Measurements from ENCODE around the gene MACC1.

Gene MACC1

GRCh38 chr7:20246236-20246635 is 29.1 kb upstream of the MACC1 start:
- TF ChIP-seq, protein P1, sequence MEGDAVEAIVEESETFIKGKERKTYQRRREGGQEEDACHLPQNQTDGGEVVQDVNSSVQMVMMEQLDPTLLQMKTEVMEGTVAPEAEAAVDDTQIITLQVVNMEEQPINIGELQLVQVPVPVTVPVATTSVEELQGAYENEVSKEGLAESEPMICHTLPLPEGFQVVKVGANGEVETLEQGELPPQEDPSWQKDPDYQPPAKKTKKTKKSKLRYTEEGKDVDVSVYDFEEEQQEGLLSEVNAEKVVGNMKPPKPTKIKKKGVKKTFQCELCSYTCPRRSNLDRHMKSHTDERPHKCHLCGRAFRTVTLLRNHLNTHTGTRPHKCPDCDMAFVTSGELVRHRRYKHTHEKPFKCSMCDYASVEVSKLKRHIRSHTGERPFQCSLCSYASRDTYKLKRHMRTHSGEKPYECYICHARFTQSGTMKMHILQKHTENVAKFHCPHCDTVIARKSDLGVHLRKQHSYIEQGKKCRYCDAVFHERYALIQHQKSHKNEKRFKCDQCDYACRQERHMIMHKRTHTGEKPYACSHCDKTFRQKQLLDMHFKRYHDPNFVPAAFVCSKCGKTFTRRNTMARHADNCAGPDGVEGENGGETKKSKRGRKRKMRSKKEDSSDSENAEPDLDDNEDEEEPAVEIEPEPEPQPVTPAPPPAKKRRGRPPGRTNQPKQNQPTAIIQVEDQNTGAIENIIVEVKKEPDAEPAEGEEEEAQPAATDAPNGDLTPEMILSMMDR (IDR thresholded peaks at IDR 0.05; ENCODE audit: low read length) = no peak
- TF ChIP-seq EZH2 (optimal IDR thresholded peaks at IDR 0.05; ENCODE audit: low read depth, low read length) (no peak), EZH2phosphoT487 (IDR thresholded peaks at IDR 0.05; ENCODE audit: low read length) (no peak)
- no peak overlapping the region for H3K4me3 ChIP-seq (ENCODE audit: low read length)
- no peaks in the 10 kb centered on the region for H3K9me3 ChIP-seq (replicated peaks; ENCODE audit: insufficient read depth, low read length)
- no peak overlapping the region for H3K9ac ChIP-seq (ENCODE audit: low read length)
- no peaks in the 10 kb centered on the region for H3K9me2 ChIP-seq (replicated peaks; ENCODE audit: insufficient read depth, low read length)
- no peaks in the 10 kb centered on the region for H3K27me3 ChIP-seq (replicated peaks; ENCODE audit: insufficient read depth, low read length)
- no peak overlapping the region for H3K27ac ChIP-seq (ENCODE audit: low read length)
- no peak overlapping the region for H2AFZ ChIP-seq (ENCODE audit: low read length)
- no peak overlapping the region for H3K4me2 ChIP-seq (ENCODE audit: low read depth, low read length)
- H3K36me3 ChIP-seq (replicated peaks; ENCODE audit: insufficient read depth, low read length) = no peaks in the 10 kb centered on the region
- H3K79me2 ChIP-seq (ENCODE audit: low read length) = no peaks in the 10 kb centered on the region
- no peaks in the 10 kb centered on the region for H4K20me1 ChIP-seq (ENCODE audit: insufficient read depth, low read length)
- H3K4me1 ChIP-seq (ENCODE audit: low read length) = peaks cover 7% of the 10 kb centered on the region; the same call in 1 of the 2 replicates
- DNase-seq = no peak
- no peaks in the 10 kb centered on the region for H3F3A ChIP-seq (ENCODE audit: insufficient read depth, low read length)

GRCh38 chr7:20244334-20245120 is 27.3 kb upstream of the MACC1 start:
- Histone ChIP-seq H3F3A (ENCODE audit: insufficient read depth, low read length) (no peaks in the 10 kb centered on the region; the same call in 1 of the 2 replicates), H3K36me3 (replicated peaks; ENCODE audit: insufficient read depth, low read length) (no peaks in the 10 kb centered on the region), H3K9me2 (replicated peaks; ENCODE audit: insufficient read depth, low read length) (no peaks in the 10 kb centered on the region), H3K4me1 (ENCODE audit: low read length) (peaks cover 7% of the 10 kb centered on the region; the same call in 1 of the 2 replicates), H3K27me3 (replicated peaks; ENCODE audit: insufficient read depth, low read length) (no peaks in the 10 kb centered on the region), H3K27ac (ENCODE audit: low read length) (no peak overlapping the region), H3K4me3 (ENCODE audit: low read length) (no peak overlapping the region), H4K20me1 (ENCODE audit: insufficient read depth, low read length) (no peaks in the 10 kb centered on the region), H3K9ac (ENCODE audit: low read length) (no peak overlapping the region), H3K79me2 (ENCODE audit: low read length) (no peaks in the 10 kb centered on the region), H3K9me3 (replicated peaks; ENCODE audit: insufficient read depth, low read length) (no peaks in the 10 kb centered on the region), H2AFZ (ENCODE audit: low read length) (no peak overlapping the region), H3K4me2 (ENCODE audit: low read depth, low read length) (no peak overlapping the region)
- DNase-seq = no peak
- no peak for TF ChIP-seq EZH2 (optimal IDR thresholded peaks at IDR 0.05; ENCODE audit: low read depth, low read length)
- no peak for TF ChIP-seq EZH2phosphoT487 (IDR thresholded peaks at IDR 0.05; ENCODE audit: low read length)
- TF ChIP-seq, protein P1 (IDR thresholded peaks at IDR 0.05; ENCODE audit: low read length) = no peak

DNA sequence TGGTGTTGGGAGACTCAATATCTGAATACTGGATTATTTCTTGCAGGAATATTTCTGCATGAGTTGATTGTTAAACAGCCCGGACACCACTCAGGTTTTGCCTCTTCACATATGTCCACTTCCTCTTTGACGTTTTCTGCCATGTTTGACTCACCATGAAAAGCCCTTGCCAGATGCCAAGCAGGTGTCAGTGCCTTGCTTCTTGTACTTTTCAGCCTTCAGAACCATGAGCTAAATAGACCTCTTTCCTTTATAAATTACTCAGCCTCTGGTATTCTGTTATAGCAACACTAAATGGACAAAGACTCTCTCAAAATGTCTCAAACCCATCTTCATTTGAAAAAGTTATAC is 24.7 kb upstream of the MACC1 start:
- Histone ChIP-seq H3F3A (ENCODE audit: insufficient read depth, low read length) (peaks cover 4% of the 10 kb centered on the region; the same call in 1 of the 2 replicates), H3K9me2 (replicated peaks; ENCODE audit: insufficient read depth, low read length) (no peaks in the 10 kb centered on the region), H3K27ac (ENCODE audit: low read length) (no peak overlapping the region), H3K9me3 (replicated peaks; ENCODE audit: insufficient read depth, low read length) (no peaks in the 10 kb centered on the region), H3K4me2 (ENCODE audit: low read depth, low read length) (no peak overlapping the region), H3K4me1 (ENCODE audit: low read length) (peaks cover 28% of the 10 kb centered on the region), H3K36me3 (replicated peaks; ENCODE audit: insufficient read depth, low read length) (no peaks in the 10 kb centered on the region), H3K4me3 (ENCODE audit: low read length) (no peak overlapping the region), H3K79me2 (ENCODE audit: low read length) (no peaks in the 10 kb centered on the region), H4K20me1 (ENCODE audit: insufficient read depth, low read length) (no peaks in the 10 kb centered on the region), H3K27me3 (replicated peaks; ENCODE audit: insufficient read depth, low read length) (no peaks in the 10 kb centered on the region), H2AFZ (ENCODE audit: low read length) (0 out of 2 replicates have a peak overlapping the region, but pooled peaks have one; percentile 18), H3K9ac (ENCODE audit: low read length) (no peak overlapping the region)
- no peak for DNase-seq
- TF ChIP-seq, protein P1 (IDR thresholded peaks at IDR 0.05; ENCODE audit: low read length) = no peak
- TF ChIP-seq EZH2phosphoT487 (IDR thresholded peaks at IDR 0.05; ENCODE audit: low read length) = no peak
- no peak for TF ChIP-seq EZH2 (optimal IDR thresholded peaks at IDR 0.05; ENCODE audit: low read depth, low read length)
